ENCODE measurements around the gene NFILZ.

GRCh38 chr19:8673276-8673891 lies 43.0 kb downstream of the NFILZ start:
- TF ChIP-seq POLR2AphosphoS5 (IDR thresholded peaks at IDR 0.05) (no peak), CTCF (IDR thresholded peaks at IDR 0.05) (no peak), POLR2A (IDR thresholded peaks at IDR 0.05) (no peak)
